ENCODE results near the gene ZNF653.

The ZNF653 gene

GRCh38 chr19:11451871-11452619 lies 53.6 kb downstream of the ZNF653 start:
- DNase-seq (ENCODE audit: low read depth in 1 of 2, low spot score in 1 of 2), result no peak
- Histone ChIP-seq H3K4me3 (replicated peaks; ENCODE audit: insufficient read depth, low read length) (no peak overlapping the region), H3K27ac (replicated peaks) (no peak overlapping the region), H3K27me3 (ENCODE audit: insufficient read depth, poor library complexity, severe bottlenecking) (no peaks in the 10 kb centered on the region)
- TF ChIP-seq SPI1 (IDR thresholded peaks at IDR 0.05; ENCODE audit: borderline replicate concordance, low read depth) (no peak), POLR2AphosphoS5 (IDR thresholded peaks at IDR 0.05; ENCODE audit: low read depth) (no peak), CTCF (IDR thresholded peaks at IDR 0.05; ENCODE audit: insufficient read depth, low read length) (no peak), REST (IDR thresholded peaks at IDR 0.05; ENCODE audit: insufficient replicate concordance, low read depth) (no peak)

- H3K27me3 ChIP-seq (ENCODE audit: insufficient read depth, poor library complexity, severe bottlenecking), result no peaks in the 10 kb centered on the region
- TF ChIP-seq CTCF (IDR thresholded peaks at IDR 0.05; ENCODE audit: insufficient read depth, low read length), result no peak
- TF ChIP-seq POLR2AphosphoS5 (IDR thresholded peaks at IDR 0.05; ENCODE audit: low read depth), result no peak
- no peak for TF ChIP-seq REST (IDR thresholded peaks at IDR 0.05; ENCODE audit: insufficient replicate concordance, low read depth)
- TF ChIP-seq GABPA (IDR thresholded peaks at IDR 0.05; ENCODE audit: low read depth), result no peak
- TF ChIP-seq SPI1 (IDR thresholded peaks at IDR 0.05; ENCODE audit: borderline replicate concordance, low read depth), result no peak
- no peak overlapping the region for H3K27ac ChIP-seq (replicated peaks)
- DNase-seq (ENCODE audit: low read depth in 1 of 2, low spot score in 1 of 2), result no peak
- H3K4me3 ChIP-seq (replicated peaks; ENCODE audit: insufficient read depth, low read length), result no peak overlapping the region
Observed at GRCh38 chr19:11451327-11451870, 54.2 kb downstream of the ZNF653 start.

GRCh38 chr19:11450570-11451326 lies 54.9 kb downstream of the ZNF653 start:
- no peak for DNase-seq (ENCODE audit: low read depth in 1 of 2, low spot score in 1 of 2)
- TF ChIP-seq REST (IDR thresholded peaks at IDR 0.05; ENCODE audit: insufficient replicate concordance, low read depth) (no peak), POLR2AphosphoS5 (IDR thresholded peaks at IDR 0.05; ENCODE audit: low read depth) (no peak), GABPA (IDR thresholded peaks at IDR 0.05; ENCODE audit: low read depth) (no peak), SPI1 (IDR thresholded peaks at IDR 0.05; ENCODE audit: borderline replicate concordance, low read depth) (no peak), CTCF (IDR thresholded peaks at IDR 0.05; ENCODE audit: insufficient read depth, low read length) (no peak)
- Histone ChIP-seq H3K27me3 (ENCODE audit: insufficient read depth, poor library complexity, severe bottlenecking) (no peaks in the 10 kb centered on the region), H3K27ac (replicated peaks) (no peak overlapping the region), H3K4me3 (replicated peaks; ENCODE audit: insufficient read depth, low read length) (no peak overlapping the region)
